Adrenal gland (tissue), 5 donors: ENCODE measurements around the gene GDPD4.

Experiments
- CTCF ChIP-seq, 6 experiments: fragments of 450-650 bp in 4 of 6; fragments of 200-600 bp in 2 of 6; sonication (generic) in 1 of 6; IDR thresholded peaks; 1 replicate in 5 of 6; 2 replicates in 1 of 6; pipeline versions ENCODE4 v1.5.1 to v1.8.0; 2016 to 2021; ENCODE audit warnings: antibody characterized with exemption in 6 of 6, mild to moderate bottlenecking in 2 of 6, moderate library complexity in 1 of 6
- POLR2A ChIP-seq, 2 donors: fragments of 450-650 bp; IDR thresholded peaks; one replicate each; pipeline ENCODE4 v1.6.1; 2017; ENCODE audit warnings: antibody characterized with exemption in 2 of 2, mild to moderate bottlenecking in 2 of 2, moderate library complexity in 1 of 2
- donor health status: DM: no; HTN: no; CAD: no.

GRCh38 chr11:77206264-77207018 lies 95.0 kb downstream of the GDPD4 start:
- TF ChIP-seq CTCF (IDR thresholded peaks at IDR 0.05) (no peak), POLR2A (IDR thresholded peaks at IDR 0.05) (no peak)
